Endothelial cell of umbilical vein (primary cell): Measurements from ENCODE around the gene IGSF22. TPM values are rescaled to one million over a fixed set of nuclear protein-coding genes. Genes with fewer than 3 reads are reported as not detected.
"Not testable (repeated sequence)": the region's sequence is repeated elsewhere in the genome, so short reads cannot be mapped to it uniquely, and the experiment has no call there.

Experiments used
- BruUV-seq: library from RNA; stranded (reverse); fragments of 400-500 nt; replicated peaks from 2 replicates; lab custom pipeline; 2021; lab: Mats Ljungman, UMichigan
- CTCF ChIA-PET: fragments of 300-600, 350-600 bp; sonication (Branson Sonifier 250); formaldehyde crosslinking; loops from one replicate; lab custom pipeline; 2021; ENCODE audit warnings: antibody characterized with exemption, inconsistent platforms; lab: Charles Lee
- POLR2A ChIA-PET: fragments of 300-600, 350-600 bp; sonication (Branson Sonifier 250); formaldehyde crosslinking; loops from one replicate; lab custom pipeline; 2021; ENCODE audit warnings: antibody characterized with exemption, inconsistent platforms; lab: Charles Lee
- DNase-seq: peaks from one replicate; pipeline ENCODE4 v3.0.0-alpha.2; 2011; ENCODE audit warnings: low read depth, low spot score
- FAIRE-seq: peaks from 2 replicates; lab custom pipeline; 2011; peaks lifted over from hg19 to GRCh38; lab: Jason Lieb, UNC
- H2AFZ ChIP-seq: 2 replicates; pipeline ENCODE4 v1.6.0; 2012; ENCODE audit warnings: low read depth, low read length, control low read depth, inconsistent platforms
- H3K27ac ChIP-seq: 2 replicates; pipeline ENCODE4 v1.5.1; 2011; ENCODE audit warnings: low read depth, mild to moderate bottlenecking, control low read depth, low read length, moderate library complexity; ENCODE audit not compliant: insufficient read depth
- H3K27me3 ChIP-seq, 2 experiments: 2 replicates each; pipeline versions ENCODE4 v1.6.0 to v1.6.1; 2011; ENCODE audit warnings: low read length in 2 of 2, mixed read lengths in 1 of 2; ENCODE audit not compliant: control insufficient read depth in 2 of 2, insufficient read depth in 2 of 2
- H3K36me3 ChIP-seq, 2 experiments: 2 replicates in 1 of 2; 3 replicates in 1 of 2; pipeline ENCODE4 v1.5.1; 2011; ENCODE audit warnings: low read length in 2 of 2, mild to moderate bottlenecking in 1 of 2, moderate library complexity in 1 of 2; ENCODE audit not compliant: control insufficient read depth in 2 of 2, insufficient read depth in 2 of 2; ENCODE audit errors: extremely low read depth in 1 of 2
- H3K4me1 ChIP-seq: 3 replicates; pipeline ENCODE4 v1.5.1; 2011; ENCODE audit warnings: mild to moderate bottlenecking, low read length; ENCODE audit not compliant: control insufficient read depth, insufficient read depth; ENCODE audit errors: extremely low read depth
- H3K4me2 ChIP-seq: 2 replicates; pipeline ENCODE4 v1.6.1; 2011; ENCODE audit warnings: low read length, control low read depth, mixed read lengths; ENCODE audit not compliant: insufficient read depth
- H3K4me3 ChIP-seq, 3 experiments: fragments of 200-600 bp in 1 of 3; sonication (generic), shearing (Covaris generic) in 1 of 3; replicated peaks in 1 of 3; 2 replicates each; pipeline ENCODE4 v1.5.1; 2011 to 2016; ENCODE audit warnings: control low read depth in 3 of 3, low read length in 3 of 3, mild to moderate bottlenecking in 2 of 3, inconsistent platforms in 1 of 3, low read depth in 1 of 3, moderate library complexity in 1 of 3; ENCODE audit not compliant: insufficient read depth in 1 of 3
- H3K79me2 ChIP-seq: 2 replicates; pipeline ENCODE4 v1.6.0; 2012; ENCODE audit warnings: low read length, inconsistent platforms; ENCODE audit not compliant: control insufficient read depth, insufficient read depth
- H3K9ac ChIP-seq: replicated peaks from 2 replicates; pipeline ENCODE3; 2011; ENCODE audit warnings: low read length, control low read depth; ENCODE audit not compliant: insufficient read depth; ENCODE audit errors: extremely low read depth
- H3K9me1 ChIP-seq: replicated peaks from 3 replicates; pipeline ENCODE4 v1.6.0; 2011; ENCODE audit warnings: mild to moderate bottlenecking, low read length; ENCODE audit not compliant: control insufficient read depth, insufficient read depth; ENCODE audit errors: extremely low read depth
- H3K9me3 ChIP-seq: replicated peaks from 2 replicates; pipeline ENCODE4 v1.5.1; 2012; ENCODE audit warnings: low read length, inconsistent platforms; ENCODE audit not compliant: control insufficient read depth, insufficient read depth
- H4K20me1 ChIP-seq: replicated peaks from 2 replicates; pipeline ENCODE3; 2011; ENCODE audit warnings: mild to moderate bottlenecking, low read length; ENCODE audit not compliant: control insufficient read depth, insufficient read depth; ENCODE audit errors: extremely low read depth
- CTCF ChIP-seq, 2 donors: IDR thresholded peaks; 1 replicate in 1 of 2; 2 replicates in 1 of 2; pipeline ENCODE4 v1.5.1; 2011; ENCODE audit warnings: low read length in 2 of 2, mild to moderate bottlenecking in 2 of 2, moderate library complexity in 2 of 2, control low read depth in 1 of 2, inconsistent platforms in 1 of 2, low read depth in 1 of 2; ENCODE audit not compliant: insufficient read depth in 1 of 2; ENCODE audit errors: extremely low read depth in 1 of 2
- EZH2 ChIP-seq: IDR thresholded peaks from 2 replicates; pipeline ENCODE4 v1.6.1; 2012; ENCODE audit warnings: borderline replicate concordance, low read depth, mild to moderate bottlenecking, moderate library complexity, low read length, inconsistent platforms; ENCODE audit not compliant: severe bottlenecking
- FOS ChIP-seq: IDR thresholded peaks from 2 replicates; pipeline ENCODE4 v1.6.1; 2011; ENCODE audit warnings: mild to moderate bottlenecking, low read length, moderate library complexity, borderline replicate concordance; ENCODE audit not compliant: insufficient read depth
- GATA2 ChIP-seq: IDR thresholded peaks from 2 replicates; pipeline ENCODE4 v1.7.0; 2011; ENCODE audit warnings: low read depth, mild to moderate bottlenecking, moderate library complexity, mixed read lengths, low read length; ENCODE audit not compliant: insufficient read length, insufficient read depth
- JUN ChIP-seq: IDR thresholded peaks from 2 replicates; pipeline ENCODE4 v1.6.1; 2011; ENCODE audit warnings: borderline replicate concordance, low read depth; ENCODE audit not compliant: insufficient read length, insufficient read depth
- MAX ChIP-seq: IDR thresholded peaks from 2 replicates; pipeline ENCODE4 v1.6.1; 2011; ENCODE audit not compliant: insufficient read depth, insufficient read length
- MYC ChIP-seq: IDR thresholded peaks from one replicate; pipeline ENCODE4 v1.6.1; 2011; ENCODE audit warnings: mild to moderate bottlenecking, low read depth, low read length
- POLR2A ChIP-seq: IDR thresholded peaks from 2 replicates; pipeline ENCODE4 v1.6.1; 2012; ENCODE audit warnings: low read depth, mild to moderate bottlenecking, control low read depth, low read length
- POLR2AphosphoS5 ChIP-seq: IDR thresholded peaks from 2 replicates; pipeline ENCODE4 v1.6.1; 2012; ENCODE audit warnings: low read depth, mild to moderate bottlenecking, control low read depth, low read length, moderate library complexity; ENCODE audit not compliant: insufficient read depth
- dilution Hi-C: fragments of 300-500 bp; cut with MboI; formaldehyde crosslinking; loops from one replicate; pipeline ENCODE4 v1.15.0; 2019; ENCODE audit warnings: low sequenced_read_pairs; ENCODE audit not compliant: extremely low pct_ligation_motif_present
- intact Hi-C: fragments of 100-400 bp; cut with micrococcal nuclease; formaldehyde crosslinking; loops from one replicate; pipeline ENCODE4 v1.10.0; 2022
- polyA plus RNA-seq, 4 experiments: library from polyadenylated mRNA; depleted of rRNA in 3 of 4; stranded (reverse) in 3 of 4; unstranded in 1 of 4; fragments of >200 nt; gene quantifications; 2 replicates each; pipeline versions ENCODE4 v1.2.1 to v1.2.3, GENCODE V29; 2011 to 2012; ENCODE audit warnings: missing spikeins in 1 of 4
- total RNA-seq: library from RNA; stranded (reverse); gene quantifications from 2 replicates; pipeline ENCODE4 v1.2.3, GENCODE V29; 2021

The IGSF22 gene
- total and polyA plus RNA-seq, 2 donors (not counting 3 experiments of a cell fraction or from before 2014, with no cell fraction given), result not detected

GRCh38 chr11:18676803-18677202 lies 49.2 kb downstream of the IGSF22 start:
- no peaks in the 10 kb centered on the region for H4K20me1 ChIP-seq
- H3K9me3 ChIP-seq, result no peaks in the 10 kb centered on the region
- H3K4me2 ChIP-seq, result no peak overlapping the region
- H2AFZ ChIP-seq, result no peak overlapping the region
- H3K79me2 ChIP-seq, result no peaks in the 10 kb centered on the region
- no peaks in the 10 kb centered on the region for H3K36me3 ChIP-seq
- intact Hi-C loops, result no loop called here
- H3K4me1 ChIP-seq, result no peaks in the 10 kb centered on the region
- no TSS peak for BruUV-seq
- no peak overlapping the region for H3K27ac ChIP-seq
- H3K9ac ChIP-seq, result no peak overlapping the region
- H3K9me1 ChIP-seq, result no peaks in the 10 kb centered on the region
- dilution Hi-C loops, result no loop called here
- FAIRE-seq, result no peak
- TF ChIP-seq FOS (no peak), JUN (no peak), POLR2A (no peak), GATA2 (no peak), POLR2AphosphoS5 (no peak), MYC (no peak), MAX (no peak), CTCF (IDR thresholded peaks at IDR 0.05; ENCODE audit: extremely low read depth in 1 of 2, insufficient read depth in 1 of 2, low read depth in 1 of 2, low read length in 2 of 2) (no peak), EZH2 (no peak)
- no peak overlapping the region for H3K4me3 ChIP-seq
- CTCF ChIA-PET, result no interaction called here
- no peak for DNase-seq
- H3K27me3 ChIP-seq, result no peaks in the 10 kb centered on the region
- POLR2A ChIA-PET, result no interaction called here

GRCh38 chr11:18672209-18672608 lies 53.8 kb downstream of the IGSF22 start:
- intact Hi-C loops, CTCF ChIA-PET, H3K9me1 ChIP-seq, H3K4me2 ChIP-seq, H3K4me3 ChIP-seq, H3K27me3 ChIP-seq, H3K27ac ChIP-seq, H3K79me2 ChIP-seq, dilution Hi-C loops, BruUV-seq, POLR2A ChIA-PET, H3K9ac ChIP-seq, H3K4me1 ChIP-seq, H3K36me3 ChIP-seq, FAIRE-seq, H3K9me3 ChIP-seq, DNase-seq, H4K20me1 ChIP-seq, H2AFZ ChIP-seq: not testable (repeated sequence)
